SK-N-SH treated with all-trans-retinoic acid at 6 μM for 48 hours (cell line): Measurements from ENCODE around the gene LCN12.
A peak's percentile ranks its signal among the peaks of the same experiment; 100 is the strongest.

Experiments used
- ATAC-seq: fragments of 200-7000 bp; cut with Tn5 transposase; 3 replicates; pipeline ENCODE4 v1.9.1; 2020; ENCODE audit warnings: mild to moderate bottlenecking, moderate library complexity
- ARNTL ChIP-seq: fragments of 450-650 bp; formaldehyde crosslinking; IDR thresholded peaks from 2 replicates; pipeline ENCODE4 v1.5.0; 2020; ENCODE audit warnings: low read depth, mild to moderate bottlenecking, moderate library complexity, borderline replicate concordance
- BACH2 ChIP-seq: fragments of 250-450 bp; sonication (Bioruptor Pico); IDR thresholded peaks from 2 replicates; pipeline ENCODE4 v1.9.0; 2021; ENCODE audit warnings: mild to moderate bottlenecking, borderline replicate concordance
- CSDC2 ChIP-seq: fragments of 250-450 bp; sonication (Bioruptor Pico); IDR thresholded peaks from 2 replicates; pipeline ENCODE4 v1.5.0; 2020; ENCODE audit warnings: mild to moderate bottlenecking, moderate library complexity
- ESRRG ChIP-seq: fragments of 250-450 bp; sonication (Bioruptor Pico); IDR thresholded peaks from 2 replicates; pipeline ENCODE4 v1.6.1; 2021; ENCODE audit warnings: mild to moderate bottlenecking
- GLIS3 ChIP-seq: fragments of 250-450 bp; sonication (Bioruptor Pico); IDR thresholded peaks from 2 replicates; pipeline ENCODE4 v1.5.0; 2020; ENCODE audit warnings: mild to moderate bottlenecking, moderate library complexity
- OSR1 ChIP-seq: fragments of 250-450 bp; sonication (Bioruptor Pico); IDR thresholded peaks from 2 replicates; pipeline ENCODE4 v1.8.0; 2022; ENCODE audit warnings: moderate library complexity, mild to moderate bottlenecking, inconsistent platforms
- RARB ChIP-seq: fragments of 250-450 bp; sonication (Bioruptor Pico); IDR thresholded peaks from 2 replicates; pipeline ENCODE4 v1.8.0; 2021; ENCODE audit warnings: mild to moderate bottlenecking, moderate library complexity
- SNAI2 ChIP-seq: fragments of 250-450 bp; sonication (Bioruptor Pico); IDR thresholded peaks from 2 replicates; pipeline ENCODE4 v1.5.0; 2020; ENCODE audit warnings: mild to moderate bottlenecking, moderate library complexity
- TCF4 ChIP-seq: fragments of 250-450 bp; sonication (Bioruptor Pico); IDR thresholded peaks from 2 replicates; pipeline ENCODE4 v1.8.0; 2021; ENCODE audit warnings: mild to moderate bottlenecking, moderate library complexity, borderline replicate concordance
- TOX ChIP-seq: fragments of 250-450 bp; sonication (Bioruptor Pico); IDR thresholded peaks from 2 replicates; pipeline ENCODE4 v1.8.0; 2021; ENCODE audit warnings: mild to moderate bottlenecking, moderate library complexity, borderline replicate concordance
- ZFP3 ChIP-seq: fragments of 250-450 bp; sonication (Bioruptor Pico); IDR thresholded peaks from 2 replicates; pipeline ENCODE4 v1.5.0; 2020; ENCODE audit warnings: mild to moderate bottlenecking, moderate library complexity
- ZFP30 ChIP-seq: fragments of 450-650 bp; formaldehyde crosslinking; IDR thresholded peaks from 2 replicates; pipeline ENCODE4 v1.5.0; 2022; ENCODE audit warnings: mild to moderate bottlenecking, moderate library complexity
- ZNF565 ChIP-seq: fragments of 450-650 bp; formaldehyde crosslinking; conservative IDR thresholded peaks from 2 replicates; pipeline ENCODE4 v1.5.0; 2020; ENCODE audit warnings: low read depth, mild to moderate bottlenecking, moderate library complexity
- ZNF70 ChIP-seq: fragments of 450-650 bp; formaldehyde crosslinking; IDR thresholded peaks from 2 replicates; pipeline ENCODE4 v1.5.0; 2020; ENCODE audit warnings: mild to moderate bottlenecking, moderate library complexity
- ZNF8 ChIP-seq: fragments of 450-650 bp; formaldehyde crosslinking; IDR thresholded peaks from 2 replicates; pipeline ENCODE4 v1.5.0; 2020; ENCODE audit warnings: mild to moderate bottlenecking, moderate library complexity
- TF ChIP-seq, protein P1 (sequence below): fragments of 250-450 bp; sonication (Bioruptor Pico); IDR thresholded peaks from 2 replicates; pipeline ENCODE4 v1.8.0; 2021; ENCODE audit warnings: low read depth, mild to moderate bottlenecking, moderate library complexity, borderline replicate concordance
- TF ChIP-seq, protein P2 (sequence below): fragments of 250-450 bp; sonication (Bioruptor Pico); IDR thresholded peaks from 2 replicates; pipeline ENCODE4 v1.5.1; 2020; ENCODE audit warnings: low read depth, mild to moderate bottlenecking, moderate library complexity
- TF ChIP-seq, protein P3 (sequence below): fragments of 250-450 bp; sonication (Bioruptor Pico); IDR thresholded peaks from 2 replicates; pipeline ENCODE4 v1.5.1; 2021; ENCODE audit warnings: mild to moderate bottlenecking, moderate library complexity
- TF ChIP-seq, protein P4 (sequence below): fragments of 250-450 bp; sonication (Bioruptor Pico); IDR thresholded peaks from 2 replicates; pipeline ENCODE4 v1.8.0; 2020; ENCODE audit warnings: mild to moderate bottlenecking, moderate library complexity, borderline replicate concordance

Gene LCN12

DNA sequence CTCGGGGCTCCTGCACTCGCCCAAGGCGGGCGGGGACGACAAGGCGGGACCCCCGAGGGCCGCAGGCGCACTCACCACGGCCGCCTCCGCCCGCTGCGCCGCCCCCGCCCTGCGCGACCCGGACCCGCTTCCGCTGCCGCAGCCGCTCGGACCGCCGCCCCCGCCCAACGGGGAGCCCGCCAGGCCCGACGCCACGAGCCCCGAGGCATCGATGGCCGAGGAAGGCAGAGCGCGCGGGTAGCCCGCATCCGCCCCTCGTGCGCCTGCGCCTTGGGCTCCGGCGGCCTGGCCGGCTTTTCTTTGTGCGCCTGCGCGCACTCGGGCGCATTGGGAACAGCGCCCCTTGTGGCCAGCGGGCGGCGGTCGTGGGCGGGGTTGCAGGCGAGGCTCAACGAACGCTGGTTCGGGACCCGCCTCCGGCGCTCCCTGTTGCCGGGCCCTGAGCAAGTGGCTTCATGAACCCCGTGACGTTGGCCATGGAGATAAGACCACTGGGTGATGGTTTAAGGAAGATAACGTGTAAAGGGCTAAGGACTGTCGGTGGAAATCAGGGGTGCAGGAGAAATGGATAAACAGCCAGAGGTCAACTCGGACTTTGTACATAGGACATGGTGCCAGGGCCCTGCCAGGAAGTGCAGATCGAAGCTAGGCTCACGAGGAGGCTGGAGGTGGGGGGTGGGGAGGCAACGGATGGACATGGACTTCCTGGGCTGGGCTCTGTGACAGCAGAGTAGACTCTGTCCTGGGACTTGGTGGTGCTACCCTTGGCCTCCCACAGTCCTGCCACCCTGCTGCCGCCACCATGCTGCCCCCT, 7.3 kb upstream of the LCN12 start, which contains the start of the genes C8G and FBXW5:
Gene C8G (plus strand): TSS at position 725 of the 814 bp plus-strand sequence. CDS start 78 bp downstream, at position 803.
Gene FBXW5 (minus strand): TSS at position 220 of the 814 bp plus-strand sequence. CDS start 655 bp downstream, outside the sequence.
- TF ChIP-seq ZFP3 (CRISPR knock-in tag) (peak; percentile 56; the same call in 1 of the 2 replicates), GLIS3 (0 out of 2 replicates have a peak, but pooled peaks have one; percentile 54), ZNF70 (CRISPR knock-in tag) (no peak)
- peak; percentile 63 for ATAC-seq

DNA sequence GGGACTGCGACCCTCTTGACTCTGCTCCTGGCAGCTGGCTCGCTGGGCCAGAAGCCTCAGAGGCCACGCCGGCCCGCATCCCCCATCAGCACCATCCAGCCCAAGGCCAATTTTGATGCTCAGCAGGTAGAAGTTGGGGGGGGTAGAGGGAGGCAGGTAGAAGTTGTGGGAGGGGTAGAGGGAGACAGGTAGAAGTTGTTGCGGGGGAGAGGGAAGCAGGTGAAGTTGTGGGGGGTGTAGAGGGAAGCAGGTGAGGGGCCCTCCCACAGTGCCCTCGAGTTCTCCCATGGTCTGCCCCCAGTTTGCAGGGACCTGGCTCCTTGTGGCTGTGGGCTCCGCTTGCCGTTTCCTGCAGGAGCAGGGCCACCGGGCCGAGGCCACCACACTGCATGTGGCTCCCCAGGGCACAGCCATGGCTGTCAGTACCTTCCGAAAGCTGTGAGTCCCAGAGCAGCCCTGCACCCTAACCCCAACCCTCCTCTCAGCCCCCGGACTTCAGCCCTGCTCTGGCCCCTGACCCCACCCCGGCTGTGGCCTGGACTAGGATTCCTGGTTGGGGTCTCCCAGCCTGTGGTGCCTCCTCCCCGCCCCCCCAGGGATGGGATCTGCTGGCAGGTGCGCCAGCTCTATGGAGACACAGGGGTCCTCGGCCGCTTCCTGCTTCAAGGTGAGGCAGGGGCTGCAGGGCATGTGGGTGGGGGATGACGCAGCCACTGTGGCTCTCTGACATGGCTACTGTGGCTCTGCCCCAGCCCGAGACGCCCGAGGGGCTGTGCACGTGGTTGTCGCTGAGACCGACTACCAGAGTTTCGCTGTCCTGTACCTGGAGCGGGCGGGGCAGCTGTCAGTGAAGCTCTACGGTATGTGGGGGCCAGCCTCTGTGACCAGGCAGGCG, 6.5 kb upstream of the LCN12 start:
- TF ChIP-seq ZNF565 = no peak
- TF ChIP-seq ARNTL (CRISPR knock-in tag) = no peak
- no peak for TF ChIP-seq CSDC2 (CRISPR knock-in tag)
- TF ChIP-seq ESRRG (CRISPR knock-in tag) = no peak
- TF ChIP-seq, protein P1, sequence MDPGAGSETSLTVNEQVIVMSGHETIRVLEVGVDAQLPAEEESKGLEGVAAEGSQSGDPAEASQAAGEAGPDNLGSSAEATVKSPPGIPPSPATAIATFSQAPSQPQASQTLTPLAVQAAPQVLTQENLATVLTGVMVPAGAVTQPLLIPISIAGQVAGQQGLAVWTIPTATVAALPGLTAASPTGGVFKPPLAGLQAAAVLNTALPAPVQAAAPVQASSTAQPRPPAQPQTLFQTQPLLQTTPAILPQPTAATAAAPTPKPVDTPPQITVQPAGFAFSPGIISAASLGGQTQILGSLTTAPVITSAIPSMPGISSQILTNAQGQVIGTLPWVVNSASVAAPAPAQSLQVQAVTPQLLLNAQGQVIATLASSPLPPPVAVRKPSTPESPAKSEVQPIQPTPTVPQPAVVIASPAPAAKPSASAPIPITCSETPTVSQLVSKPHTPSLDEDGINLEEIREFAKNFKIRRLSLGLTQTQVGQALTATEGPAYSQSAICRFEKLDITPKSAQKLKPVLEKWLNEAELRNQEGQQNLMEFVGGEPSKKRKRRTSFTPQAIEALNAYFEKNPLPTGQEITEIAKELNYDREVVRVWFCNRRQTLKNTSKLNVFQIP (CRISPR knock-in tag) = no peak
- TF ChIP-seq, protein P2, sequence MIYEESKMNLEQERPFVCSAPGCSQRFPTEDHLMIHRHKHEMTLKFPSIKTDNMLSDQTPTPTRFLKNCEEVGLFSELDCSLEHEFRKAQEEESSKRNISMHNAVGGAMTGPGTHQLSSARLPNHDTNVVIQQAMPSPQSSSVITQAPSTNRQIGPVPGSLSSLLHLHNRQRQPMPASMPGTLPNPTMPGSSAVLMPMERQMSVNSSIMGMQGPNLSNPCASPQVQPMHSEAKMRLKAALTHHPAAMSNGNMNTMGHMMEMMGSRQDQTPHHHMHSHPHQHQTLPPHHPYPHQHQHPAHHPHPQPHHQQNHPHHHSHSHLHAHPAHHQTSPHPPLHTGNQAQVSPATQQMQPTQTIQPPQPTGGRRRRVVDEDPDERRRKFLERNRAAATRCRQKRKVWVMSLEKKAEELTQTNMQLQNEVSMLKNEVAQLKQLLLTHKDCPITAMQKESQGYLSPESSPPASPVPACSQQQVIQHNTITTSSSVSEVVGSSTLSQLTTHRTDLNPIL (CRISPR knock-in tag) = no peak
- TF ChIP-seq ZNF70 (CRISPR knock-in tag) = no peak
- TF ChIP-seq ZFP30 = no peak
- TF ChIP-seq, protein P3, sequence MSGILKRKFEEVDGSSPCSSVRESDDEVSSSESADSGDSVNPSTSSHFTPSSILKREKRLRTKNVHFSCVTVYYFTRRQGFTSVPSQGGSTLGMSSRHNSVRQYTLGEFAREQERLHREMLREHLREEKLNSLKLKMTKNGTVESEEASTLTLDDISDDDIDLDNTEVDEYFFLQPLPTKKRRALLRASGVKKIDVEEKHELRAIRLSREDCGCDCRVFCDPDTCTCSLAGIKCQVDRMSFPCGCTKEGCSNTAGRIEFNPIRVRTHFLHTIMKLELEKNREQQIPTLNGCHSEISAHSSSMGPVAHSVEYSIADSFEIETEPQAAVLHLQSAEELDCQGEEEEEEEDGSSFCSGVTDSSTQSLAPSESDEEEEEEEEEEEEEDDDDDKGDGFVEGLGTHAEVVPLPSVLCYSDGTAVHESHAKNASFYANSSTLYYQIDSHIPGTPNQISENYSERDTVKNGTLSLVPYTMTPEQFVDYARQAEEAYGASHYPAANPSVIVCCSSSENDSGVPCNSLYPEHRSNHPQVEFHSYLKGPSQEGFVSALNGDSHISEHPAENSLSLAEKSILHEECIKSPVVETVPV = no peak
- no peak for TF ChIP-seq ZNF8
- TF ChIP-seq TCF4 (CRISPR knock-in tag) = no peak
- no peak for TF ChIP-seq RARB (CRISPR knock-in tag)
- TF ChIP-seq BACH2 (CRISPR knock-in tag) = no peak
- TF ChIP-seq GLIS3 = no peak
- no peak for TF ChIP-seq OSR1
- no peak for TF ChIP-seq SNAI2 (CRISPR knock-in tag)
- no peak for ATAC-seq

DNA sequence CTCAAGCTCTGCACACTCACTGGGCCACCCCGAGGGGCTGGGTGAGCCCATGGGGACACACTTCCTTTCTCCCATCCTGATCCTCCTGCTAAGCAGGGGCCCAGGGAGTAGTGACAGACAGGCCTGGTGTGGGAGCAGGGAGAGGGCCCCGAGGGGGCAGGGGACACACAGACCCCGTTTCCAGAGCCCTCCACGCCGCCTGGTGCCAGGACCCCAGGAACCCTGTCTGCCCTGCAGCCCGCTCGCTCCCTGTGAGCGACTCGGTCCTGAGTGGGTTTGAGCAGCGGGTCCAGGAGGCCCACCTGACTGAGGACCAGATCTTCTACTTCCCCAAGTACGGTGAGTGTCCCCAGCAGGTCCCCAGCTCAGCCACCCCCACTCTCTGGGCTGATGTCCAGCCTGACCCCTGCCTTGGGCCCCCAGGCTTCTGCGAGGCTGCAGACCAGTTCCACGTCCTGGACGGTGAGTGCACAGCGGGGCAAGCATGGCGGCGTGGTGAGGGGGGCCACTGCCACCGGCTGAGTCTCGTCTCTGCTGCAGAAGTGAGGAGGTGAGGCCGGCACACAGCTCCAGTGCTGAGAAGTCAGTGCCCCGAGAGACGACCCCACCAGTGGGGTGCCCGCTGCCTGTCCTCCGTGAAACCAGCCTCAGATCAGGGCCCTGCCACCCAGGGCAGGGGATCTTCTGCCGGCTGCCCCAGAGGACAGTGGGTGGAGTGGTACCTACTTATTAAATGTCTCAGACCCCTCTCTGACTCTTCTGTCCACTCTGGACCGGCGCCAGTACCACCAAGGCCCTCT, 5.6 kb upstream of the LCN12 start:
- ATAC-seq = no peak
- TF ChIP-seq ZFP3 (CRISPR knock-in tag) (no peak), ESRRG (CRISPR knock-in tag) (no peak), GLIS3 (no peak), TOX (CRISPR knock-in tag) (no peak), ZNF70 (CRISPR knock-in tag) (no peak)
- TF ChIP-seq, protein P2 (CRISPR knock-in tag) = no peak
- TF ChIP-seq, protein P3 = no peak
- TF ChIP-seq, protein P4, sequence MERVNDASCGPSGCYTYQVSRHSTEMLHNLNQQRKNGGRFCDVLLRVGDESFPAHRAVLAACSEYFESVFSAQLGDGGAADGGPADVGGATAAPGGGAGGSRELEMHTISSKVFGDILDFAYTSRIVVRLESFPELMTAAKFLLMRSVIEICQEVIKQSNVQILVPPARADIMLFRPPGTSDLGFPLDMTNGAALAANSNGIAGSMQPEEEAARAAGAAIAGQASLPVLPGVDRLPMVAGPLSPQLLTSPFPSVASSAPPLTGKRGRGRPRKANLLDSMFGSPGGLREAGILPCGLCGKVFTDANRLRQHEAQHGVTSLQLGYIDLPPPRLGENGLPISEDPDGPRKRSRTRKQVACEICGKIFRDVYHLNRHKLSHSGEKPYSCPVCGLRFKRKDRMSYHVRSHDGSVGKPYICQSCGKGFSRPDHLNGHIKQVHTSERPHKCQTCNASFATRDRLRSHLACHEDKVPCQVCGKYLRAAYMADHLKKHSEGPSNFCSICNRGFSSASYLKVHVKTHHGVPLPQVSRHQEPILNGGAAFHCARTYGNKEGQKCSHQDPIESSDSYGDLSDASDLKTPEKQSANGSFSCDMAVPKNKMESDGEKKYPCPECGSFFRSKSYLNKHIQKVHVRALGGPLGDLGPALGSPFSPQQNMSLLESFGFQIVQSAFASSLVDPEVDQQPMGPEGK (CRISPR knock-in tag) = no peak
